HG02571 (cell line): ENCODE data around the gene AIFM3.
"Not testable (repeated sequence)": the region's sequence is repeated elsewhere in the genome, so short reads cannot be mapped to it uniquely, and the experiment has no call there.

ENCODE experiments used
- ATAC-seq: cut with Tn5 transposase; IDR thresholded peaks from one replicate; pipeline ENCODE4 v1.9.1; 2021; ENCODE audit warnings: mild to moderate bottlenecking, moderate library complexity; ENCODE audit not compliant: unreplicated experiment

AIFM3 gene, protein sequence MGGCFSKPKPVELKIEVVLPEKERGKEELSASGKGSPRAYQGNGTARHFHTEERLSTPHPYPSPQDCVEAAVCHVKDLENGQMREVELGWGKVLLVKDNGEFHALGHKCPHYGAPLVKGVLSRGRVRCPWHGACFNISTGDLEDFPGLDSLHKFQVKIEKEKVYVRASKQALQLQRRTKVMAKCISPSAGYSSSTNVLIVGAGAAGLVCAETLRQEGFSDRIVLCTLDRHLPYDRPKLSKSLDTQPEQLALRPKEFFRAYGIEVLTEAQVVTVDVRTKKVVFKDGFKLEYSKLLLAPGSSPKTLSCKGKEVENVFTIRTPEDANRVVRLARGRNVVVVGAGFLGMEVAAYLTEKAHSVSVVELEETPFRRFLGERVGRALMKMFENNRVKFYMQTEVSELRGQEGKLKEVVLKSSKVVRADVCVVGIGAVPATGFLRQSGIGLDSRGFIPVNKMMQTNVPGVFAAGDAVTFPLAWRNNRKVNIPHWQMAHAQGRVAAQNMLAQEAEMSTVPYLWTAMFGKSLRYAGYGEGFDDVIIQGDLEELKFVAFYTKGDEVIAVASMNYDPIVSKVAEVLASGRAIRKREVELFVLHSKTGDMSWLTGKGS

GRCh38 chr22:20966883-20967696 lies at the start of gene AIFM3:
Gene AIFM3, plus strand, starts transcription at chr22:20967255. Its CDS starts 690 bp downstream, at chr22:20967945.
- ATAC-seq = no peak

DNA sequence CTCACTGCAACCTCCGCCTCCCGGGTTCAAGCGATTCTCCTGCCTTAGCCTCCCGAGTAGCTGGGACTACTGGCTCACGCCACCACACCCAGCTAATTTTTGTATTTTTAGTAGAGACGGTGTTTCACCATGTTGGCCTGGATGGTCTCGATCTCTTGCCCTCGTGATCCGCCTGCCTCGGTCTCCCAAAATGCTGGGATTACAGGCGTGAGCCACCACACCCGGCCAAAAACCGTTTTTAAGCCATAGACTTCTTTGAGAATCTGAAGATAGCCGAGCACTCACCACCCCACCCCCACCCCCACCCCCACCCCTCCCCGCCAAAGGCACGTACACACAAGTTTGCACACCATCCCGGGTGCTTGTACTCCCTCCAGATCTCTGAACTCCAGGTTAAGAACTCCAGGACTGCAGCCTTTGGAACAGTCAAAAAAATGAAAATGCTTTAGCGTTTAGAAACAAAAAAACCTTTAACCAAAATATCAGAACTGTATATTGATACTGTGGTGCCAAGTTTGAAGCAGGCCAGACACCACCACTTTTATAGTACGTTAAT lies 48.3 kb upstream of the AIFM3 start:
- ATAC-seq = no peak

DNA sequence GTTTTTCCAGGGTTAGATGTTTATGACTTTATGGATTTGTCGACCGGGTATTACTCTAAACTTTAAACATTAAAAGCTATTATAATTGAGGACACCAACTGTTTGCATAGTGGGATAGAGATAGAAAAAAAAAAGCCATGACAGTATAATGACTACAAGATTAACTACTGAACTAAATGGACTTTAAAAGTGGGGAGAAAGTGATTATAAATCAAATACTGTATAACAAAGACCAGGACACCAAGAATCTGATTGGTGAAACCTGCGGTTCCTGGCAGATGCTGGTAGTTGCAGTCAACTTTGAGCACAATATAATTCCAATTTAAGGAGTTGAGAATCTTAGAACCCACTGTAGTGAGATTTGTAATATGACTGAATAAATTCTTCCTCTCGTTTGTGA lies 47.3 kb upstream of the AIFM3 start:
- ATAC-seq = no peak

DNA sequence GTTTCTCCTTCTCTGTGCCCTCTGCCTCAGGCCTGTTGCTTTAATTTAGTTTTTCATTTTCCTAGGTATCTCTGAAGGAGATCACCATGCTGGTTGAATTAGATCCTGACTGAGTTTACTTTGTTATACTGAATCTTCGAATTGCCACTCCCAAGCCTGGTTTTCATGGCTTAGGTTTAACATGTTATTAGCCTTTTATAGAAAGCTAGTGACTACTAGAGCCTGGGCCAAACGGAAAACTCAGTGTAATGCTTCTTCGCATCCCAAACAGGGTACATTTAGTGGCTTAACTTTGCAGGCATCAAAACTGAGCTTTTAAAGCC lies 46.2 kb upstream of the AIFM3 start:
- ATAC-seq = no peak

DNA sequence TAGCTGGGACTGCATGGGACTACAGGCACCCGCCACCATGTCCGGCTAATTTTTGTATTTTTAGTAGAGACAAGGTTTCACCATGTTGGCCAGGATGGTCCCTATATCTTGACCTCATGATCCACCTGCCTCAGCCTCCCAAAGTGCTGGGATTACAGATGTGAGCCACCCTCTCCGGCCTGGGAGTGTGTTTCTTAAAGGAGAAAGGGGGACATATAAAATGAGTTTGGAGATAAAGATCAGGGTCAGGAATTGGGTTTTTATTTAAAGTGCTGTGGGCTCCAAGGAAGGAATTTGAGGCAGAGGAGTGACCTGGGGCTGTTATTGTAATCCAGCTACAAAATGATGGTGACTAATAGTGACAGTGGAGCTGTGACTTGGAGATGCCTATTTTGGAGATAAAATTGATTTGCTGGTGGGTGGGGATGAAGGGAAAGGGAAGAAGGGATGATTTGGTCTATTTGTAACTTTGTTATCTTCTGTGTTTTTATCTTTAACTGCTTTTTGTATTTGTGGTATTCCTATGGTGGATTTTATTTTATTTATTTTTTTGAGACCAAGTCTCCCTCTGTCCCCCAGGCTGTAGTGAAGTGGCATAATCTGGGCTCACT lies 44.8 kb upstream of the AIFM3 start:
- no peak for ATAC-seq

- ATAC-seq = no peak
These were observed 40.8 kb upstream of the AIFM3 start for GRCh38 chr22:20926243-20926642.

GRCh38 chr22:20927940-20928572 lies 39.0 kb upstream of the AIFM3 start:
- ATAC-seq = no peak

GRCh38 chr22:20928573-20928967 lies 38.5 kb upstream of the AIFM3 start:
- no peak for ATAC-seq

- ATAC-seq = no peak
These were observed 37.1 kb upstream of the AIFM3 start for GRCh38 chr22:20930004-20930403.

DNA sequence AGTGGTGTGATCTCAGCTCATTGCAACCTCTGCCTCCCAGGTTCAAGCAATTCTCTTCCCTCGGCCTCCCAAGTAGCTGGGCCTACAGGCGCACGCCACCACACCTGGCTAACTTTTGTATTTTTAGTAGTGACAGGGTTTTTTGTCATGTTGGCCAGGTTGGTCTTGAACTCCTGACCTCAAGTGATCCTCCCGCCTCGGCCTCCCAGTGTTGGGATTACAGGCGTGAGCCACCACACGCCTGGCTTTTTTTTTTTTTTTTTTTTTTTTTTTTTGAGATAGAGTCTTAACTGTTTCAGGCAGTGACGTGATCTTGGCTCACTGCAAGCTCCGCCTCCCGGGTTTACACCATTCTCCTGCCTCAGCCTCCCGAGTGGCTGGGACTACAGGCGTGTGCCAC lies 36.6 kb upstream of the AIFM3 start:
- not testable (repeated sequence) for ATAC-seq

DNA sequence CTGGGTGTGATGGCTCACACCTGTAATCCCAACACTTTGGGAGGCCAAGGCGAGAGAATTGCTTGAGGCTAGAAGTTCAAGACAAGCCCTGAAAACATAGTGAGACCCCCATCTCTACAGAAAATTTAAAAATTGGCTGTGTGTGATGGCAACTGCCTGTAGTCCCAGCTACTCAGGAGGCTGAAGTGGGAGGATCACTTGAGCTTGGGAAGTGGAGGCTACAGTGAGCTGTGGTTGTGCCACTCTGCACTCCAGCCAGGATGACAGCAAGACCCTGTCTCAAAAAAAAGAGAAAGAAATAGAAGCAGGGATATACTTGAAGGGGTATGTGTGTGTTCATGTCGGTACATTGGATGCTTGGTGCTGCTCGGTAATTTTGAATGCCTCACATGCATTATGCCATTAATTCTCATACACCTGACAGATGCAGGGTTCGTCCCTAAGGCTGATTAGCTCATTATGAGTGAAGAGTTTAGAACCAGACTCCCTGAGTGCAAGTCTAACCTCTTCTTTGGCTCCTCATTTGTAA lies 35.9 kb upstream of the AIFM3 start:
- no peak for ATAC-seq

DNA sequence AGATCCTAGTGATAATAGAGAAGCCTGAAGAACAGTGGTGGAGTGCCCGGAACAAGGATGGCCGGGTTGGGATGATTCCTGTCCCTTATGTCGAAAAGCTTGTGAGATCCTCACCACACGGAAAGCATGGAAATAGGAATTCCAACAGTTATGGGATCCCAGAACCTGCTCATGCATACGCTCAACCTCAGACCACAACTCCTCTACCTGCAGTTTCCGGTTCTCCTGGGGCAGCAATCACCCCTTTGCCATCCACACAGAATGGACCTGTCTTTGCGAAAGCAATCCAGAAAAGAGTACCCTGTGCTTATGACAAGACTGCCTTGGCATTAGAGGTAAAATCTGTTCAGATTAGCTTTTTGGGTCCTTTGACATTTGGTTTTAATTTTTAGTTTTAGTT lies 33.1 kb upstream of the AIFM3 start:
- no peak for ATAC-seq

GRCh38 chr22:20935049-20935448 lies 32.0 kb upstream of the AIFM3 start:
- not testable (repeated sequence) for ATAC-seq

- ATAC-seq = not testable (repeated sequence)
These were observed 31.1 kb upstream of the AIFM3 start for GRCh38 chr22:20935780-20936539.

DNA sequence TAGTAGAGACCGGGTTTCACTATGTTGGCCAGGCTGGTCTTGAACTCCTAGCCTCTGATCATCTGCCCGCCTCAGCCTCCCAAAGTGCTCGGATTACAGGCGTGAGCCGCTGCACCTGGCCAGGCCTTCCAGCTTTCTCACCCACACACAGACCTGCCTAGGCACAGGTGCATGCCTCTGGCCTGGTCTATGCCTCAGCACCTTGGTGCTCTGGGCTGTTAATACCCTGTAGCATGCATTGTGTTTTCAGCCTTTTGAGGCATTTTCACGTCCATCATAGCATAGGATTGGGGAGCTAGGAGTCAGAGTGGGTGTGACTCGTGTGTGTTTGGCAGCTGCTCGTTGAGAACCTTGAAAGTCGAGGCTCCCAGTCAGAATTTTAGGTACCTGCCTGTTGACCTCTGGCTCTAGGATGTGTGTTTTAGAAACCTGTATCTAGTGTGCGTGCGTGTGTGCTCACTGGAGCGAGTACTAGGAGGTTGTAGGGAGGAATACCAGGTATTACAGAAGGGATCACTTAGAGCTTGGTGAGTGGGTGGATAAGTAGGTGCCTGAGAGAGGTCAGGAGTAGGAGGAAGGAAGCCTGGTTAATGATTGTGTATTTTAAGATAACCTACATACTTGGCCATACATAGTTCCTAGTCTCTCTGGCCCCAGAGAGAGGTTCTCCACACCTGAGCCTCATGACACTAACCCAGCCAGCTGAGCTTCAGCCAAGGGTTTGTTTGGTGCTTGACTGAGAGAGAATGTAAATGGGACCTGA lies 29.8 kb upstream of the AIFM3 start:
- no peak for ATAC-seq

- ATAC-seq = no peak
These were observed 29.0 kb upstream of the AIFM3 start for GRCh38 chr22:20937794-20938671.

GRCh38 chr22:20939457-20940185 lies 27.4 kb upstream of the AIFM3 start:
- ATAC-seq = not testable (repeated sequence)
